GM19372 (cell line): ENCODE measurements around the gene ARHGAP8.

Experiments used
- ATAC-seq: cut with Tn5 transposase; IDR thresholded peaks from one replicate; pipeline ENCODE4 v1.9.1; 2021; ENCODE audit warnings: mild to moderate bottlenecking, low read depth, moderate library complexity; ENCODE audit not compliant: unreplicated experiment

The ARHGAP8 gene

GRCh38 chr22:44760476-44760875, 8.1 kb downstream of the ARHGAP8 start:
- no peak for ATAC-seq

GRCh38 chr22:44761025-44761424, 8.7 kb downstream of the ARHGAP8 start:
- no peak for ATAC-seq

GRCh38 chr22:44764373-44764772, 12.0 kb downstream of the ARHGAP8 start:
- no peak for ATAC-seq

GRCh38 chr22:44764974-44765373, 12.6 kb downstream of the ARHGAP8 start:
- no peak for ATAC-seq

GRCh38 chr22:44765571-44766285, 13.4 kb downstream of the ARHGAP8 start:
- no peak for ATAC-seq

- no peak for ATAC-seq
These were observed 20.7 kb downstream of the ARHGAP8 start for GRCh38 chr22:44773082-44773481.

GRCh38 chr22:44775862-44776261, 23.5 kb downstream of the ARHGAP8 start:
- no peak for ATAC-seq

GRCh38 chr22:44776605-44777363, 24.4 kb downstream of the ARHGAP8 start:
- no peak for ATAC-seq

GRCh38 chr22:44777364-44777755, 25.0 kb downstream of the ARHGAP8 start:
- ATAC-seq: no peak

- ATAC-seq: no peak
These were observed 28.6 kb downstream of the ARHGAP8 start for GRCh38 chr22:44780876-44781449.

GRCh38 chr22:44782363-44782963, 30.1 kb downstream of the ARHGAP8 start:
- no peak for ATAC-seq

GRCh38 chr22:44783091-44783490, 30.7 kb downstream of the ARHGAP8 start:
- ATAC-seq: no peak

- no peak for ATAC-seq
These were observed 31.2 kb downstream of the ARHGAP8 start for GRCh38 chr22:44783581-44783980.

- ATAC-seq: no peak
These were observed 33.8 kb downstream of the ARHGAP8 start for GRCh38 chr22:44786136-44786535.

- no peak for ATAC-seq
These were observed 34.2 kb downstream of the ARHGAP8 start for GRCh38 chr22:44786610-44787009.

- no peak for ATAC-seq
These were observed 35.5 kb downstream of the ARHGAP8 start for GRCh38 chr22:44787832-44788231.

- ATAC-seq: no peak
These were observed 40.7 kb downstream of the ARHGAP8 start for GRCh38 chr22:44793106-44793505.

- ATAC-seq: no peak
These were observed 41.3 kb downstream of the ARHGAP8 start for GRCh38 chr22:44793506-44794172.

- ATAC-seq: no peak
These were observed 43.6 kb downstream of the ARHGAP8 start for GRCh38 chr22:44795701-44796630.
